GM23338 (cell line): ENCODE measurements around the gene AGTRAP.

Experiments
- CREB1 ChIP-seq: fragments of 250-450 bp; sonication (Bioruptor Pico); IDR thresholded peaks from 2 replicates; pipeline ENCODE4 v1.5.0; 2020; ENCODE audit warnings: low read depth, mild to moderate bottlenecking, moderate library complexity
- EZH2 ChIP-seq: fragments of 200-600 bp; sonication (generic); IDR thresholded peaks from one replicate; pipeline ENCODE4 v1.8.0; 2017; ENCODE audit warnings: antibody characterized with exemption, mild to moderate bottlenecking, low read depth; ENCODE audit not compliant: unreplicated experiment
- EZH2phosphoT487 ChIP-seq: fragments of 200-600 bp; sonication (generic); IDR thresholded peaks from one replicate; pipeline ENCODE4 v1.8.1; 2018; ENCODE audit warnings: antibody characterized with exemption; ENCODE audit not compliant: unreplicated experiment
- JUNB ChIP-seq: IDR thresholded peaks from one replicate; pipeline ENCODE4 v1.6.1; 2016; ENCODE audit warnings: antibody characterized with exemption; ENCODE audit not compliant: unreplicated experiment
- NANOG ChIP-seq: IDR thresholded peaks from 2 replicates; pipeline ENCODE4 v1.6.1; 2016; ENCODE audit warnings: antibody characterized with exemption, borderline replicate concordance
- POLR2AphosphoS5 ChIP-seq: IDR thresholded peaks from 2 replicates; pipeline ENCODE4 v1.6.1; 2016; ENCODE audit warnings: antibody characterized with exemption, low read depth
- STAT1 ChIP-seq: IDR thresholded peaks from one replicate; pipeline ENCODE4 v1.6.1; 2016; ENCODE audit warnings: antibody characterized with exemption; ENCODE audit not compliant: unreplicated experiment
- ZNF114 ChIP-seq: fragments of 250-450 bp; sonication (Bioruptor Pico); IDR thresholded peaks from 2 replicates; pipeline ENCODE4 v1.5.0; 2020; ENCODE audit warnings: mild to moderate bottlenecking, moderate library complexity
- ZNF331 ChIP-seq: fragments of 250-450 bp; sonication (Bioruptor Pico); IDR thresholded peaks from 2 replicates; pipeline ENCODE4 v1.5.0; 2020; ENCODE audit warnings: low read depth, mild to moderate bottlenecking, moderate library complexity
- TF ChIP-seq, protein P1 (sequence below), 2 experiments: fragments of 200-600 bp in 1 of 2; sonication (generic) in 1 of 2; conservative IDR thresholded peaks; 2 replicates each; pipeline versions ENCODE4 v1.5.1 to v1.6.1; 2016 to 2017; ENCODE audit warnings: antibody characterized with exemption in 2 of 2, low read depth in 2 of 2, mild to moderate bottlenecking in 2 of 2, moderate library complexity in 1 of 2
- TF ChIP-seq, protein P2 (sequence below): IDR thresholded peaks from 2 replicates; pipeline ENCODE4 v1.6.1; 2016; ENCODE audit warnings: antibody characterized with exemption
- TF ChIP-seq, protein P3 (sequence below): IDR thresholded peaks from one replicate; pipeline ENCODE4 v1.6.1; 2018; ENCODE audit warnings: antibody characterized with exemption; ENCODE audit not compliant: unreplicated experiment

DNA sequence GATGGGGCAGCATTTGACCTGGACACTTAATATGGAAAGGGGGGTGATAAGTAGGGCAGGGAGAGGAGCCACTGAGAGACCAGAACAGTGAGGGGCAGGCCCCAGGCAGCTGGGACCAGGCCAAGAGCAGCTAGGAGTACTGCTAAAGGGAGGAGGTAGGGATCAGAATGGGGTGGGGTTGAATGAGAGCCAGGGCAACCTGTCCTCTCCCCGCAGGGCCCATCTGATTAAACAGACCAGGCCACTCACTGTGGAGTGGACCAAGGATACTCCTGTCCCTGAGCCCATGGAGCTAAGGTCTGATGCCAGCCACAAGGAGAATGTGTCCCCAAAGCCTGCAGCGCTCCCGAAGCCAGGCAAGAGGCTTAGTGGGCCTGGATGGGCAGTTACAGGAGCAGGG lies 28.2 kb downstream of the AGTRAP start:
- TF ChIP-seq, protein P1, sequence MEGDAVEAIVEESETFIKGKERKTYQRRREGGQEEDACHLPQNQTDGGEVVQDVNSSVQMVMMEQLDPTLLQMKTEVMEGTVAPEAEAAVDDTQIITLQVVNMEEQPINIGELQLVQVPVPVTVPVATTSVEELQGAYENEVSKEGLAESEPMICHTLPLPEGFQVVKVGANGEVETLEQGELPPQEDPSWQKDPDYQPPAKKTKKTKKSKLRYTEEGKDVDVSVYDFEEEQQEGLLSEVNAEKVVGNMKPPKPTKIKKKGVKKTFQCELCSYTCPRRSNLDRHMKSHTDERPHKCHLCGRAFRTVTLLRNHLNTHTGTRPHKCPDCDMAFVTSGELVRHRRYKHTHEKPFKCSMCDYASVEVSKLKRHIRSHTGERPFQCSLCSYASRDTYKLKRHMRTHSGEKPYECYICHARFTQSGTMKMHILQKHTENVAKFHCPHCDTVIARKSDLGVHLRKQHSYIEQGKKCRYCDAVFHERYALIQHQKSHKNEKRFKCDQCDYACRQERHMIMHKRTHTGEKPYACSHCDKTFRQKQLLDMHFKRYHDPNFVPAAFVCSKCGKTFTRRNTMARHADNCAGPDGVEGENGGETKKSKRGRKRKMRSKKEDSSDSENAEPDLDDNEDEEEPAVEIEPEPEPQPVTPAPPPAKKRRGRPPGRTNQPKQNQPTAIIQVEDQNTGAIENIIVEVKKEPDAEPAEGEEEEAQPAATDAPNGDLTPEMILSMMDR (conservative IDR thresholded peaks at IDR 0.05; ENCODE audit: low read depth in 2 of 2), result no peak
- TF ChIP-seq POLR2AphosphoS5, result no peak
- TF ChIP-seq EZH2, result no peak
- TF ChIP-seq, protein P2, sequence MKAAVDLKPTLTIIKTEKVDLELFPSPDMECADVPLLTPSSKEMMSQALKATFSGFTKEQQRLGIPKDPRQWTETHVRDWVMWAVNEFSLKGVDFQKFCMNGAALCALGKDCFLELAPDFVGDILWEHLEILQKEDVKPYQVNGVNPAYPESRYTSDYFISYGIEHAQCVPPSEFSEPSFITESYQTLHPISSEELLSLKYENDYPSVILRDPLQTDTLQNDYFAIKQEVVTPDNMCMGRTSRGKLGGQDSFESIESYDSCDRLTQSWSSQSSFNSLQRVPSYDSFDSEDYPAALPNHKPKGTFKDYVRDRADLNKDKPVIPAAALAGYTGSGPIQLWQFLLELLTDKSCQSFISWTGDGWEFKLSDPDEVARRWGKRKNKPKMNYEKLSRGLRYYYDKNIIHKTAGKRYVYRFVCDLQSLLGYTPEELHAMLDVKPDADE, result no peak
- TF ChIP-seq CREB1 (CRISPR knock-in tag), result no peak
- TF ChIP-seq EZH2phosphoT487, result no peak
- TF ChIP-seq NANOG, result no peak
- TF ChIP-seq ZNF114 (CRISPR knock-in tag), result no peak
- TF ChIP-seq, protein P3, sequence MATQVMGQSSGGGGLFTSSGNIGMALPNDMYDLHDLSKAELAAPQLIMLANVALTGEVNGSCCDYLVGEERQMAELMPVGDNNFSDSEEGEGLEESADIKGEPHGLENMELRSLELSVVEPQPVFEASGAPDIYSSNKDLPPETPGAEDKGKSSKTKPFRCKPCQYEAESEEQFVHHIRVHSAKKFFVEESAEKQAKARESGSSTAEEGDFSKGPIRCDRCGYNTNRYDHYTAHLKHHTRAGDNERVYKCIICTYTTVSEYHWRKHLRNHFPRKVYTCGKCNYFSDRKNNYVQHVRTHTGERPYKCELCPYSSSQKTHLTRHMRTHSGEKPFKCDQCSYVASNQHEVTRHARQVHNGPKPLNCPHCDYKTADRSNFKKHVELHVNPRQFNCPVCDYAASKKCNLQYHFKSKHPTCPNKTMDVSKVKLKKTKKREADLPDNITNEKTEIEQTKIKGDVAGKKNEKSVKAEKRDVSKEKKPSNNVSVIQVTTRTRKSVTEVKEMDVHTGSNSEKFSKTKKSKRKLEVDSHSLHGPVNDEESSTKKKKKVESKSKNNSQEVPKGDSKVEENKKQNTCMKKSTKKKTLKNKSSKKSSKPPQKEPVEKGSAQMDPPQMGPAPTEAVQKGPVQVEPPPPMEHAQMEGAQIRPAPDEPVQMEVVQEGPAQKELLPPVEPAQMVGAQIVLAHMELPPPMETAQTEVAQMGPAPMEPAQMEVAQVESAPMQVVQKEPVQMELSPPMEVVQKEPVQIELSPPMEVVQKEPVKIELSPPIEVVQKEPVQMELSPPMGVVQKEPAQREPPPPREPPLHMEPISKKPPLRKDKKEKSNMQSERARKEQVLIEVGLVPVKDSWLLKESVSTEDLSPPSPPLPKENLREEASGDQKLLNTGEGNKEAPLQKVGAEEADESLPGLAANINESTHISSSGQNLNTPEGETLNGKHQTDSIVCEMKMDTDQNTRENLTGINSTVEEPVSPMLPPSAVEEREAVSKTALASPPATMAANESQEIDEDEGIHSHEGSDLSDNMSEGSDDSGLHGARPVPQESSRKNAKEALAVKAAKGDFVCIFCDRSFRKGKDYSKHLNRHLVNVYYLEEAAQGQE, result no peak
- no peak for TF ChIP-seq JUNB
- no peak for TF ChIP-seq STAT1
- TF ChIP-seq ZNF331 (CRISPR knock-in tag), result no peak
